Heart left ventricle (tissue), 13 donors: ENCODE measurements around the gene PCDHA1.

Source experiments
- POLR2A ChIP-seq, 2 donors: fragments of 450-650 bp; IDR thresholded peaks; one replicate each; pipeline ENCODE4 v1.6.1; 2017; ENCODE audit warnings: antibody characterized with exemption in 2 of 2, mild to moderate bottlenecking in 2 of 2, moderate library complexity in 2 of 2
- TF ChIP-seq, protein P1 (sequence below), 12 donors: fragments of 200-600 bp; sonication (generic) in 4 of 12; IDR thresholded peaks; one replicate each; pipeline versions ENCODE4 v1.5.0 to v1.8.0; 2018 to 2022; ENCODE audit warnings: antibody characterized with exemption in 12 of 12, mild to moderate bottlenecking in 5 of 12
- donor health status: ischemic (EF 13 %, LVEDD 7.1; RV severe dilation, severe dysfunction).
- donor health status: DM: no; HTN: yes; CAD: no.
- donor health status: DM: no; HTN: no; CAD: no.
- donor health status: ischemic (EF 25% LVEDD 6.9; RV normal size, moderate dysfunction).
- donor health status: ischemic (EF 25% LVEDD 5.7; RV mildly dilated, moderate dysfunction).
- donor health status: ischemic (EF 35%, LVEDD 5.7; RV mildly dilated, moderate dysfunction).
- donor health status: nonischemic (EF 11% LVEDD 7.7; RV severe dilation, severe dysfunction).
- donor health status: DM: yes; HTN: yes; CAD: no.
- donor health status: PGD.
- donor health status: ischemic (EF 29% LVEDD 5.4; RV normal size, mild dysfunction).
- donor health status: nonischemic (EF 23%, LVEDD 6.1; RV moderate dilation, normal function).

DNA sequence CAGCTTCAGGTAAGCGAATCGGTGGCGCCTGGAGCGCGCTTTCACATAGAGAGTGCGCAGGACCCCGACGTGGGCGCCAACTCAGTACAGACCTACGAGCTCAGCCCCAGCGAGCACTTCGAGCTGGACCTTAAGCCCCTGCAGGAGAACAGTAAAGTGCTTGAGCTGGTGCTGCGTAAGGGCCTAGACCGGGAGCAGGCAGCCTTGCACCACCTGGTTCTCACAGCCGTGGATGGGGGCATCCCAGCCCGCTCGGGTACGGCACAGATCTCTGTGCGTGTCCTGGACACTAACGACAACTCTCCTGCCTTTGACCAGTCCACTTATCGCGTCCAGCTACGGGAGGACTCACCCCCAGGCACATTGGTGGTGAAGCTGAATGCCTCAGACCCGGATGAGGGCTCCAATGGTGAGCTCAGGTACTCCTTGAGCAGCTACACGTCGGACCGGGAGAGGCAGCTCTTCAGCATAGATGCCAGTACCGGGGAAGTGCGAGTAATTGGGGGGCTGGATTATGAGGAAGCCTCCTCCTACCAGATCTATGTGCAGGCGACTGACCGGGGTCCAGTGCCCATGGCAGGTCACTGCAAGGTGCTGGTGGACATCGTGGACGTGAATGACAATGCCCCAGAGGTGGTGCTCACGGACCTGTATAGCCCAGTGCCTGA is 181.4 kb downstream of the PCDHA1 start:
- TF ChIP-seq, protein P1, sequence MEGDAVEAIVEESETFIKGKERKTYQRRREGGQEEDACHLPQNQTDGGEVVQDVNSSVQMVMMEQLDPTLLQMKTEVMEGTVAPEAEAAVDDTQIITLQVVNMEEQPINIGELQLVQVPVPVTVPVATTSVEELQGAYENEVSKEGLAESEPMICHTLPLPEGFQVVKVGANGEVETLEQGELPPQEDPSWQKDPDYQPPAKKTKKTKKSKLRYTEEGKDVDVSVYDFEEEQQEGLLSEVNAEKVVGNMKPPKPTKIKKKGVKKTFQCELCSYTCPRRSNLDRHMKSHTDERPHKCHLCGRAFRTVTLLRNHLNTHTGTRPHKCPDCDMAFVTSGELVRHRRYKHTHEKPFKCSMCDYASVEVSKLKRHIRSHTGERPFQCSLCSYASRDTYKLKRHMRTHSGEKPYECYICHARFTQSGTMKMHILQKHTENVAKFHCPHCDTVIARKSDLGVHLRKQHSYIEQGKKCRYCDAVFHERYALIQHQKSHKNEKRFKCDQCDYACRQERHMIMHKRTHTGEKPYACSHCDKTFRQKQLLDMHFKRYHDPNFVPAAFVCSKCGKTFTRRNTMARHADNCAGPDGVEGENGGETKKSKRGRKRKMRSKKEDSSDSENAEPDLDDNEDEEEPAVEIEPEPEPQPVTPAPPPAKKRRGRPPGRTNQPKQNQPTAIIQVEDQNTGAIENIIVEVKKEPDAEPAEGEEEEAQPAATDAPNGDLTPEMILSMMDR (IDR thresholded peaks at IDR 0.05) = no peak
- no peak for TF ChIP-seq POLR2A (IDR thresholded peaks at IDR 0.05)
